ENCODE data around the gene LAMTOR4. TPM values are rescaled to one million over a fixed set of nuclear protein-coding genes. Genes with fewer than 3 reads are reported as not detected.

Gene LAMTOR4
- total and polyA plus RNA-seq, 2 of the 13 experiments (the other 11 are each of a cell fraction or from before 2014, with no cell fraction given), result 115 to 118 TPM

- no peak for TF ChIP-seq NONO (IDR thresholded peaks at IDR 0.05)
- TF ChIP-seq NONO (CRISPR knock-in tag; conservative IDR thresholded peaks at IDR 0.05), result peak; percentile 32
- peak; percentile 58 for TF ChIP-seq ASH2L (IDR thresholded peaks at IDR 0.05; ENCODE audit: insufficient read length, low read depth, low read length)
- TF ChIP-seq ZNF180 (CRISPR knock-in tag; IDR thresholded peaks at IDR 0.05; ENCODE audit: borderline replicate concordance, low read depth), result no peak
- no peak for TF ChIP-seq NCOA1 (CRISPR knock-in tag; IDR thresholded peaks at IDR 0.05)
- TF ChIP-seq GTF2F1 (IDR thresholded peaks at IDR 0.05; ENCODE audit: low read length), result no peak
- peak; percentile 48 for TF ChIP-seq UBTF (CRISPR knock-in tag; IDR thresholded peaks at IDR 0.05)
- TF ChIP-seq ISL2 (CRISPR knock-in tag; IDR thresholded peaks at IDR 0.05), result peak; percentile 42; the same call in 1 of the 2 replicates
- TF ChIP-seq ZBTB33 (CRISPR knock-in tag; IDR thresholded peaks at IDR 0.05), result no peak
- TF ChIP-seq PHF20 (CRISPR knock-in tag; IDR thresholded peaks at IDR 0.05), result peak; percentile 76
- TF ChIP-seq LCORL (IDR thresholded peaks at IDR 0.05), result no peak
- TF ChIP-seq LCORL (CRISPR knock-in tag; IDR thresholded peaks at IDR 0.05), result peak; percentile 46; the same call in 1 of the 2 replicates
- TF ChIP-seq ZNF335 (CRISPR knock-in tag; IDR thresholded peaks at IDR 0.05), result peak; percentile 82; the same call in 1 of the 2 replicates
- no peak; the same call in 1 of the 2 replicates for TF ChIP-seq HDAC1 (CRISPR knock-in tag; IDR thresholded peaks at IDR 0.05)
- no peak; the same call in 1 of the 2 replicates for TF ChIP-seq ZNF605 (CRISPR knock-in tag; IDR thresholded peaks at IDR 0.05)
- no peak for TF ChIP-seq ZBTB46 (CRISPR knock-in tag; IDR thresholded peaks at IDR 0.05; ENCODE audit: borderline replicate concordance)
- TF ChIP-seq ZBTB49 (CRISPR knock-in tag; IDR thresholded peaks at IDR 0.05; ENCODE audit: borderline replicate concordance), result no peak
- TF ChIP-seq EP300 (IDR thresholded peaks at IDR 0.05; ENCODE audit: low read depth in 2 of 2, low read length in 2 of 2), result no peak; a peak in 1 of 4 replicates
- no peak for TF ChIP-seq EP300 (CRISPR knock-in tag; IDR thresholded peaks at IDR 0.05; ENCODE audit: borderline replicate concordance)
- TF ChIP-seq REL (CRISPR knock-in tag; conservative IDR thresholded peaks at IDR 0.05), result no peak
- TF ChIP-seq ZNF292 (CRISPR knock-in tag; IDR thresholded peaks at IDR 0.05; ENCODE audit: borderline replicate concordance, low read depth), result no peak
- no peak for TF ChIP-seq RORA (CRISPR knock-in tag; IDR thresholded peaks at IDR 0.05)
These were observed at the start of gene LAMTOR4 (continued) for GRCh38 chr7:100148559-100149328.
